GM21737 (cell line): ENCODE results near the gene DEDD.
"Not testable (repeated sequence)": the region's sequence is repeated elsewhere in the genome, so short reads cannot be mapped to it uniquely, and the experiment has no call there.

Experiments used
- ATAC-seq: cut with Tn5 transposase; IDR thresholded peaks from one replicate; pipeline ENCODE4 v1.9.1; 2021; ENCODE audit warnings: mild to moderate bottlenecking, moderate library complexity; ENCODE audit not compliant: unreplicated experiment

Gene DEDD

DNA sequence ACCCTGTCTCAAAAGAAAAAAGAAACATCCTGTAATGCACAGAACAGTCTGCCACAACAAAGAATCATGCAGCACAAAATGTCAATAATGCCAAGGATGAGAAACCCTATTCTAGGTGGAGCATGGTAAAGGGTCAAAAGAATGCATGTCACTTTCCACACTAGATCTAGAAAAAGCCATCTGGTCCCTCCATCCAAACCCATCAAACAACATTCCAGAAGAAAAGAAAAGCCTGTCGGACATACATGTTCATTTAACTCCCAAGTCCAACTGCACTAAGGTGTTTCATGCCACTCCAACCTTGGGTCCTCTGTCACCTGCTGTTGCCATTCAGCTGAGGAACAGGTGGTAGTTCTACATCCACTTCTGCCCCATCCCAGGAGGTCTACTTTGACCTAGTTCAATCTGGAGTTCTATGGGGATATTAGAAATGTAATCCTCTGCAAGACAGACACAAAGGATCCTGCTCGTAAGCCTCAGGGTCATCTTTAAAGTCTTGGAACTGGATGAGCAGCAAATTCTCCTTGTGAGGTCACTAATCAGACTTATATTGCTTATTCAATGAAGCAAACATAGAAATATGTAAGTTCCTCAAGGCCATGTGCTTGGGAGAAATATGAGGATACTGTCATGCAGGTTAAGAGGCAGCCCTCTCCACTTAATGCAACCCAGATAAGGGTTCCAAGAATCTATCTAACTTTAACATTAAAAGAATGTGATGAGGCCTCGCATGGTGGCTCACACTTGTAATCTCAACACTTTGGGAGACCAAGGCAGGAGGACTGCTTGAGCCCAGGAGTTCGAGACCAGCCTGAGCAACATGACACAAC is 3.7 kb downstream of the DEDD start:
- no peak for ATAC-seq

DNA sequence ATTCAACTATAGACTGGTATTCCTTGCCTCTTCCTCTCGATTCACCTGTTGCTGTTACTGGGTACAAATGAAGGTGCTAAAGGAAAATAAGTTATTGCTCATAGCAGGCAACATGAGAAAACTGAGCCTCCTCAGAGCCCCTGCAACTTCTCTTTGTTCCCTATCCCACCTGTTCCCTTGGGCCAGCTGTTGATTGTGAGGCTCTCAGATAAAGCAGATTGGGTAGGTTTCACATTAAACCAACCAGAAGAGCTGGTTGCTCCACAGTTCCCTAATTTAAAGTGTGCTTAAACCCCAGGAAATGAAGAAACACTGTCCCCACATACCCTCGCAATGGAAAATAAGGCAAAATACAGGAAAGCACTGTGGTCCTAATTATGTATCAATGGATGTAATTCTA is 4.8 kb downstream of the DEDD start:
- no peak for ATAC-seq

DNA sequence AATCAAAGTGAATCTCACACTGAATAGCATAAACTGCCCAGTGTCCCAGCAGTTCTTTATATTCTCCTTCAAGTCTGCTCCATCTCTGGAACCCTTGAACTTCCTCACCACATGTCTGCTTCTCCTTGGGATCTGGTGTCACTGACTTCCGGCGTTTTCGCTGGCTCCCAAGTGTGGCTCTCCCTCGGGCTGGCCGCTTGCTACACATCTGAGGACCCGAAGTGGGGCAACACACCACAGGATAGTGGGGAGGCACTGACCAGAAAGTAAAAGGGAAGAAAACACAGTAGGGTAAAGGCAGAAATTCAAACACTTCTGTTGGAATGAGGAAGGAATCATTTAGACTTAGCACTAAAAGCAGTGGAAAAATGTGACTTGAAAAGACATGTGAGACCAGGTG is 9.5 kb downstream of the DEDD start:
- no peak for ATAC-seq

DNA sequence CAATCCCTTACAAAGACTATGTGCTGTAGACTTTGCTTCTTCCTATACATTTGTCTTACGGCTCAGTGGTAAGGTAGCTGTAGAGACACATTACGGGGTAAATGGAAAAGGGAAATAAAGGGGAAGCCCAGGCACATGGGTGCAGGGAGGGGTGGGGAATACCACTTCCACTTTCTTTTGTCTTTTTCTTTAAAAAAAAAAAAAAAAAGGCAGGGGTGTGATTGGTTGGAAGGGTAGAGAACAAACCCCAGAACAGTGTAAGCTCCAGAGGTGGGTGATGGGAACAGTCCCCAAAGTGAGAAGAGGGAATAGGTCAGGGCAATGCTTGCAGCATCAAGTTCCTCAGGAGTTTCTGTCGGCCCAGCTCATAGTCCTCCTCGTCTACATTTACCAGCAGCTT is 10.6 kb downstream of the DEDD start:
- ATAC-seq: no peak

DNA sequence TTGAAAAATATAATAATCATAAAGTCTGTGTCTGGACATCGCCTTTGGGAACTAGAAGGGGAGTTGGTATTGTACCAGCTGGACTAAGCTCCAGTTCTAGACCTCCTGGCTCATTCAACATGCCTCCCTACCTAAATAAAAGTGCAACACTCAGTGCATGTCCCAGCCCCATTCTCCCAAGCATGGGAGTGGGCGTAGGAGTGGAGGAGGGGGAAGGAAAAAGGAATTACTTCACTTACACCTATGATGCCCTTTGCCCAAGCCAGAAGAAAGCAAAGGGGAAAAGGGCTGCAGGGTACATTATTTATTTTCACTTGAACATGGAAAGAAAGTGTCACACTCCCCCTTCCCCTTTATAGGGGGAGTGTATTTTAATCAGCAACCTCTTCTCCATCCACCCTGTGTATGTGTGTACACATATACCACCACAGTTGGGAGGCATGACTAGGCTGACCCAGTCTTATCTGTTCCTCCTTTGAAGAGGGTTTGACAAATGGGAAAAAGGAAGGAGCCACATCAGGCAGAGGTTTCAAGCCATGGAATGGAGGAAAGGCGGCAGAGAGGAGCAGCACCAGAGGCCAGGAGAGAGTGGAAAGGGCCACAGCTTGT is 11.3 kb downstream of the DEDD start:
- no peak for ATAC-seq

DNA sequence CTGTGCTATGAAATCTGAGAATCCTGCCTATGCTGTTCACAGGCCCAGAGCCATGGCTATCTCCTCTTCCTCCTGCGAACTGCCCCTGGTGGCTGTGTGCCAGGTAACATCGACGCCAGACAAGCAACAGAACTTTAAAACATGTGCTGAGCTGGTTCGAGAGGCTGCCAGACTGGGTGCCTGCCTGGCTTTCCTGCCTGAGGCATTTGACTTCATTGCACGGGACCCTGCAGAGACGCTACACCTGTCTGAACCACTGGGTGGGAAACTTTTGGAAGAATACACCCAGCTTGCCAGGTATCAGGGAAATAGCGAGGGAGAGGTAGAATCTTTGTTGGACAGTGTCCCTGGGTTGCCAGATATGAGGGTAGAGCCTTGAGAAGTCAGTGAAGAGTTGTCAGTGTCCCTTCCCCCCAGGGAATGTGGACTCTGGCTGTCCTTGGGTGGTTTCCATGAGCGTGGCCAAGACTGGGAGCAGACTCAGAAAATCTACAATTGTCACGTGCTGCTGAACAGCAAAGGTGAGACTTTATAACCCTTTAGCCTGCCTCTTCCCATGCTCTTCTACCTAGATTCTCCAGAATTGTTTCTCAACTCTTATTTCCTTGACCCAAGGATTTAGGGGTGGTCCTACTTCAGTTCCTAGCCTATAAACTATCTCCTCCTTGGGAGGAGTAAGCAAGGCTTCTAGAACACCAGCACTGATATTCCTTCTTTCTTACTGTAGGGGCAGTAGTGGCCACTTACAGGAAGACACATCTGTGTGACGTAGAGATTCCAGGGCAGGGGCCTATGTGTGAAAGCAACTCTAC is 13.2 kb downstream of the DEDD start:
- ATAC-seq: peak; percentile 37

DNA sequence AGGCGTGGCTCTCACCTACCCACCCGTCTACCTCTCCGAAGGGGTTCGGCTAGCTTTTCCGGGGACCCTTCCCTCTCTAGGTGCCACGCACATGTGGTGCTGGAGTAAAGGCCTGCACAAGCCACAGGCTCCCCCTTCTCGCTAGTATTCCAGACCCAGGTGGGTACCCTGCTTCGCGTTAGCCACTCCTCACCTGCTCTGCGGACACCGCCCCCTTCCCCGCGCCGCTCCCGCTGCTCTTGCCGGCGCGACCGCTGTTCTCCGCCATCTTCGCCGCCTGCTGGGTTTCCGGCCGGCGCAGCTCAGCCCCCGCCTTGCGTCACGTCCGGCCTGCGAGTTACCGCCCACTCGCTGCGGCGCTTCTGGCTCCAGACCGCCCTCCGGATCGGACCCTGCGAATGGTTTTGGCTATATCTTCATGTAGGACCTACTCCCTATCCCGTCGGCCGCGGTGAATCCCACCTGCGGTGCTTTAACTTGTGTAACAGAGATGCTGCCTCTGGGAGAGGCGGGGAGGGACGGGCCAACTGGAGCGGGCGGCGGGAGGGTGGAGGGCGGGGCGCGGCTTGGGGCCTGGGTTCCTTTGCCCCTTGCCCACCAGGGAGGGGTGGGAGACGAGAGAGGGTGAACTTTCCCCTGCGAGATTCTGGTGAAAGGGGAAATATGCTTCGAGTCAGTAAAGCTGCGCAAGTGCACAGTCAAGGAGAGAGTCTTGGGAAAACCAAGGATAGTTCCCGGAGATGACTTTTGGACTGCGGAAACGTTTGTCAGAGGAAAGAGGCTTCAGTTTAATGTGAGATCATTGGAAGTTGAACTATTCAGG is 14.5 kb downstream of the DEDD start, which contains the start of the genes NIT1 and PFDN2:
TSS of gene NIT1 (plus strand) at position 347 of the 823 bp plus-strand sequence. CDS start at position 419, 72 bp downstream.
TSS of gene PFDN2 (minus strand) at position 279 of the 823 bp plus-strand sequence. CDS start at position 268, 11 bp downstream.
- peak; percentile 76 for ATAC-seq

DNA sequence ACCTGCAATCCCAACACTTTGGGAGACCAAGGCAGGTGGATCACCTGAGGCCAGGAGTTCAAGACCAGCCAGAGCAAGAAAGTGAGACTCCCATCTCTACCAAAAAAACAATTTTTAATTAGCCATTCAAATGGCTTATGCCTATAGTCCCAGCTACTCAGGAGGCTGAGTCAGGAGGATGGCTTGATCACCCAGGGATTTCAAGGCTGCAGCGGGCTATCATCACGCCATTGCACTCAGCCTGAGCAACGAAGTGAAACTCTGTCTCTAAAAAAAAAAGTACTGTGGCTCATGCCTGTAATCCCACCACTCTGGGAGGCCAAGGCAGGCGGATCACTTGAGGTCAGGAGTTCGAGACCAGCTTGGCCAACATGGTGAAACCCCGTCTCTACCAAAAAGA is 16.5 kb downstream of the DEDD start:
- not testable (repeated sequence) for ATAC-seq

DNA sequence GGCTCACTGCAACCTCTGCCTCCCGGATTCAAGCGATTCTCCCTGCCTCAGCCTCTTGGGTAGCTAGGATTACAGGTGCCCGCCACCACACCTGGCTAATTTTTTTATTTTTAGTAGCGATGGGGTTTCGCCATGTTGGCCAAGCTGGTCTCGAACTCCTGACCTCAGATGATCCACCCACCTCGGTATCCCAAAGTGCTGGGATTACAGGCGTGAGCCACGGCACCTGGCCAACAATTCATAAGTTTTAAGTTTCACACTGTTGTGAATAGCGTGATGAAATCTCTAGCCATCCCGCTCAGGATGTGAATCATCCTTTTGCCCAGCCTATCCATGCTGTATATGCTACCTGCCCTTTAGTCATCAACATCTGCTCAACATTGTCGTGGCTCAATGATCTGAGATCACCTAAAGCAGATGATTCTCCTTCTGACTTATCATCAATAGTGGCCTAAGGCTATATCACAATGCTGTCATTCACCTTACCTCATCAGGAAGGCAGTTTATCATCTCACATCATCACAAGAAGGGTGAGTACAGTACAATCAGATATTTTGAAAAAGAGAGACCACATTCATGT is 17.2 kb downstream of the DEDD start:
- ATAC-seq: no peak

DNA sequence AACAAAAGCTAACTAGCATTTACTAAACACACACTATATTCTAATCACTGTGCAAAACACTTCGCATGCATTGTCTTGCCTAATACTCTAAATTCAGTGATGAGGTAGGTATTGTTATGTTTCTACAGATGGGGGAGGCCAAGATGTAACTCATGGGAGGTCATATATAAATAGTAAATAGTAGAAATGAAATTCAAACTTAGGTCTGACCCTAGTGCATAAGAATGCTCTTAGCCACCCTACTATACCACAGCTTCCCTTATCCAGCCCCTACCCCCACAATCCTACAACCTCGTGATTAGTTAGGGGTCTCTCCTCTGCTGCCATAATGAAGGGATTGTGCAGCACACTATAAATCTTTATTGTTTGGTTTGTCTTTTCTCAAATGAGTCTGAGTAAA is 17.9 kb downstream of the DEDD start:
- no peak for ATAC-seq

DNA sequence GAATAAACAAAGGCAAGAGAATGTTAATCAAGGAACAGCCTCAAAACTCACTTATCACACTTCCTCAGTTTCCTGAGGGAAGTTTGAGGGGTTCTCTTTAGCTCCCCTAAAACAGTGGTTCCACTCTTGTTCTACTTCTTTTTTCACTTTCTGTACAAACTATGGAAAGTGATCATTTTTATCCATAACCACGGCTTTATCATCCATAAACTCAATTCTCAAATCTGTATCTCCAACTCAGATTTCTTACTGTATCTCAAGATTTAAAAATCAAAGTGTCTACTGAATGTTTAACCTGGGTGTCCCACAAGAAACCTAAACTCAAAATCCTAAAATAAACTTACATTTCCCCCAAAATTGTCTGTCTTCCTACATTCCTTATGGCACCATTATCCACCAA is 18.6 kb downstream of the DEDD start:
- ATAC-seq: no peak

DNA sequence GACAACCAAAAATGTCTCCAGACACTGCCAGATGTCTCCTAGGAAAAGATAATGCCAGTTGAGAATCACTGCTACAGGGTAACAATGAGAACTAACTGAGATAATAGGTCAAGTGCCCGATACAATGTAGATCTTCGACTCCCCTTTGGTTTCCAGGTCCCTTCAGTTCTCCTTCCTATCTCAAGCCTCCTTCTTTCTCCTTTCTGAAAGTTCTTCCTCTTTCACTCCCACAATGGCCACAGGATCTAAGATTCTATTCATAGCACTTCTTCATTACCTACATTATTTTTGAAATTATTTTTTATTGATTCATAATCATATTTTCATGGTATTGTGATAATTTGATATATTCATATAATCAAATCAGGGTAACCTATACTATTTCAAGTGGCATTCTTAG is 20.9 kb downstream of the DEDD start:
- ATAC-seq: no peak

DNA sequence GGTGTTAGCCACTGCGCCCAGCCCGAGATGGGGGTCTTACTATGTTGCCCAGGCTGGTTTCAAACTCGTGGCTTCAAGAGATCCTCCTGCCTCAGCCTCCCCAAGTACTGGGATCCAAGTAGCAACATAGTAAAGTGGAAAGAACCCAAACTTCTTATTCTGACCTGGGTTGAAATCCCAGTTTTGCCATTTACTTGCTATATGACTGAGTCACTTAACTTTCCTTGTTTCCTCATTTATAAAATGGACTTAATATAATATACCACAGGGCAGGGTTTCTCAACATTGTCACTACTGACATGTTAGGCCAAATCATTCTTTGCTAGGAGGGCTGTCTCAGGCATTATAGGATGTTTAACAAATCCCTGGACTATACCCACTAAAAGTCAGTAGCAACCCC is 21.4 kb downstream of the DEDD start:
- no peak for ATAC-seq

DNA sequence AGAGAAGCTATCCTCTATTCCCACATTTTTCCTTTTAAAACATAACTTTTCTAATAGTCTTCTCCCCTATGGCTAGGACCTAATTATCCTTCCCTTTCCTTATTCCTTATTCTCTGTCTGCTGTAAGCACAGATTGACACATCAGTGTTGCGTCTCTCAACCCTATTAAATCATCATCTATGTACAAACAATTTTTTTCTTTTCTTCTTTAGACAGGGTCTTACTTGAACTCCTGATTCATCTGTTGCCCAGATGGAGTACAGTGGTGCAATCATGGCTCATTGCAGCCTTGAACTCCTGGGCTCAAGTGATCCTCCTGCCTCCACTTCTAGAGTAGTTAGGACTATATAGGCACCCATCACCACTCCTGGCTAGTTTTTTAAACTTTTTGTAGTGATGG is 26.0 kb downstream of the DEDD start:
- ATAC-seq: no peak

DNA sequence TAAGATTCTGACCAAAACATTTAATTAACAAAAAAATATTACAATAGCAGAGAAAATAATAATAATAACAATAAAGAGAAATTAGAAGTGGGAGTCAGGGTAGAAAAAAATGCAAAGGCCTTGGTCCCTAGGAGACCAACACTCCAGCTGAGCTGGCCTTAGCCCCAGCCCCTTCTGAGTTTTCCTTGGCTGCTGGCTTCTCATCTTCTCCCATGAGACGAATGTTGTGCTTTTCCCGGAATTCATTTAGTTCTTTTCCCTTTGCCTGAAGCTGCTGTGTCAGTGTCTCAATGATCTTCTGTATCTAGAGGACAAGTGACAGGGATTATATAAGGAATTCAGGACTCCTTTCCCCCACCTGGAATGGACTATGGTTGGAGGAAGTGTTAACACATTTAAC is 31.9 kb downstream of the DEDD start:
- no peak for ATAC-seq

DNA sequence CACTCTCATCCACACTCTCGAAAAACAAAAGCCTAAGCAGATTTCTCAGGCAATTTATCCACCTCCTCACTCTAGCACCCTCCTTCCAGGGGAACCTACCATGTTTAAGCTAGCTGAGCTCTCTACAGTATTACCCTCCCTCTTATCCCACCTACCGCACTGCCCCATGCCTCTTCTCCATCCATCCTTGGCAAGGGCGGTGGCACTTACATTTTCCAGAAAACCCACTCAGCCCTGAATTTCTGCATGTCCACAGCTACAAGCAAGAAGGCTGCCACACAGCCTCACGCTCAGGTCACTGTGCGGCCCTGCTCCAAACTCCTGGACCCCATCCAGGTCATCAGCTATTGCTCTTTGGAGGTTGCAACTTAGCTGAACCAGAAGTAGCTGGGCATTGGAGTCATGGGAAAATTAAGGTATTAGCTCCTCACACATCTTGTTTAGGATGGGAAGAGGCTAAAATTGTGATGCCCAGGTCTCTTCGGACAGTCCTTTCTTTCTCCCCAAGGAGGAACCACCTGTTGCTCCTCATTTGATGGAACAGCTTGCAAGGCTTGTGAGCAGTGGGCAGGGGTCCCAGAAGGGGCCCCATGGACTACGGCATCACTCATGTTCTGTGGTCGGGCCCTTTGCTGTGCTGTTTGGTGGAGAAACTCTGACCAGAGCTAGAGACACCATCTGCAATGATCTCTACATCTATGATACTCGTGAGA is 33.2 kb downstream of the DEDD start:
- no peak for ATAC-seq

DNA sequence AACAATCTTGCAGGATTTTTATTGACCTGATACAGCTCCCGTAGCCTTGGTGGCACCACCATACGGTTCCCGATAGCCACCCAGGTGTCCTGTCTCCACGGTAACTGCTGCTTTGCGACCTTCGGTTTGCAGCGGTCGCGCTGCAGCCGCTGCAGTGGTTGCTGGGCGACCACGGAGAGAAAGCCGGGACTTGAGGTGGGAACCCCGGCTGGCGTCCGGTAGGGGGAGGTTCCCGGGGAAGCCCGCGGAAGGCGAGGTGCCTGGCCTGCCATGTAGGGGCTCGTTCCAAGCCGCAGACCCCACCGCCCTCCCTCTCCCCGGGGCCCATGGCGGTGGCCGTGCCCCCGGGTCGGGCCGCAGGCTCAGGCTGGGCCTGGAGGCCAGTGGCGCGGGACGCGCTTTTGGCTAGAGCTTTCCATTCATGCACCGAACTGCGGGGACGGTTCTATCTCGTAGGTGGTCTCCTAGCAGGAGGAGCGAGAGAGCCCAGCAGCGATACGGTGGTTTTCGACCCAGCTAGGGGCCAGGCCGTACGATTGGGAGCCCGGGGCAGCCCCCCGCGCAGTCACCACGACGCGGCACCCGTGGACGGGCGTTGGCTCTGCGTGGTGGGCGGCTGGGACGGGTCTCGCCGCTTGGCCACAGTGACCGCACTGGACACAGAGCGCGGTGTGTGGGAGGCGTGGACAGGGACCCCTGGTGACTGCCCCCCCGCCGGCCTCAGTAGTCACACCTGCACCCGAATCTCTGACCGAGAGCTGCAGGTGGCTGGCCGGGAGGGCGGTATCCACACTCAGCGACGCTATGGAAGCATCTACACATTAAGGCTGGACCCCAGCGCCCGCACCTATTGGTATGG is 34.0 kb downstream of the DEDD start, which contains the start of gene KLHDC9:
TSS of gene KLHDC9 (plus strand) at position 152 of the 859 bp plus-strand sequence. CDS start at position 327, 175 bp downstream.
- ATAC-seq: peak; percentile 61

DNA sequence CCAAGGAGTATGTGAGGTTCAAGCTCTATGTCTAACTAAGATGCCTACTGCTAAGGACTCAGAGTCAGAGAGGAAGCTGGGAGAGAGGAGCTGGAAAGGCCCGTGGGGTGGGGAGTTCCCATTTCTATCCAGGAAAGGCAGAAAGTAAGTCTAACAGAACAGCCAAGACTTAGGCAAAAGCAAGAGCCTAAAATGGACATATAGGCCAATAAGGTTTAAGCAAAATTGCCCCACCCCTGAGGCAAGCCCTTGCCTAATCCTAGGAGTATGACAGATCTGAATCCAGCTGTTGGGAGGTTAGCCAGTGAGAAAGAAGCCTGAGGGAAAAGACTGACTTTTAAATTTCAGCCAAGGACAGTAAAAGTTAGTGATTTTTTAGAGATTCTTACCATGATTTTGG is 35.9 kb downstream of the DEDD start:
- no peak for ATAC-seq

DNA sequence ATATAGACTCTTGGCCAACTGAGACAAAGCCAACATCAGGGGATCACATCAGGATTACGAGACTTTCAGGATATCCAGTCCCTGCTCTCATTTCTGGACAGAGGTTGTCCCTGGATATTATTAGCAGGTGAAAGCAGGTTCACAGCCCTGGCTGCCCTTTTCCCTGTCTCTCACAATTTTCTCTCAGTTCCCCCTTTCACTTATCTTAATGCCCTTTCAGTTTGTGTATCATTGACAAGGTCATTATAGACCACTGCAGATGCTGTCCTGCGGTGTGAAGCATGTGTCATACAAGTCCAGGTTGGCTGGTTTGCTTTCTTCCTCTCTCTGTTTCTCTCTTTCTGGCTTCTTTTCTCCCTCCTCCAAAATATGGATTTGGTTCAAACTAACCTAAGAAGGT is 36.5 kb downstream of the DEDD start:
- peak; percentile 25 for ATAC-seq
